GM21737 (cell line): Measurements from ENCODE around the gene CCR8.
"Not testable (repeated sequence)": the region's sequence is repeated elsewhere in the genome, so short reads cannot be mapped to it uniquely, and the experiment has no call there.

ENCODE experiments used
- ATAC-seq: cut with Tn5 transposase; IDR thresholded peaks from one replicate; pipeline ENCODE4 v1.9.1; 2021; ENCODE audit warnings: mild to moderate bottlenecking, moderate library complexity; ENCODE audit not compliant: unreplicated experiment

Gene CCR8

GRCh38 chr3:39346785-39347585, 17.5 kb downstream of the CCR8 start:
- ATAC-seq, result peak; percentile 52

GRCh38 chr3:39347586-39347876, 18.0 kb downstream of the CCR8 start:
- ATAC-seq, result no peak

GRCh38 chr3:39349080-39349479, 19.6 kb downstream of the CCR8 start:
- ATAC-seq, result no peak

- ATAC-seq, result no peak
Observed at GRCh38 chr3:39350714-39351113, 21.2 kb downstream of the CCR8 start.

- ATAC-seq, result not testable (repeated sequence)
Observed at GRCh38 chr3:39351134-39351533, 21.6 kb downstream of the CCR8 start.

- not testable (repeated sequence) for ATAC-seq
Observed at GRCh38 chr3:39353168-39353927, 23.8 kb downstream of the CCR8 start.

- no peak for ATAC-seq
Observed at GRCh38 chr3:39358333-39358732, 28.8 kb downstream of the CCR8 start.

GRCh38 chr3:39361252-39361927, 31.9 kb downstream of the CCR8 start:
- no peak for ATAC-seq

- no peak for ATAC-seq
Observed at GRCh38 chr3:39362192-39362591, 32.7 kb downstream of the CCR8 start.

- no peak for ATAC-seq
Observed at GRCh38 chr3:39362812-39363211, 33.3 kb downstream of the CCR8 start.

GRCh38 chr3:39370450-39370849, 40.9 kb downstream of the CCR8 start:
- not testable (repeated sequence) for ATAC-seq

GRCh38 chr3:39372833-39373232, 43.3 kb downstream of the CCR8 start:
- ATAC-seq, result no peak

- no peak for ATAC-seq
Observed at GRCh38 chr3:39376959-39377634, 47.6 kb downstream of the CCR8 start.

GRCh38 chr3:39378088-39378487, 48.6 kb downstream of the CCR8 start:
- ATAC-seq, result no peak

GRCh38 chr3:39378957-39379777, 49.7 kb downstream of the CCR8 start:
- ATAC-seq, result no peak

GRCh38 chr3:39379778-39380155, 50.3 kb downstream of the CCR8 start:
- no peak for ATAC-seq

- ATAC-seq, result no peak
Observed at GRCh38 chr3:39381432-39381831, 51.9 kb downstream of the CCR8 start.
